Measurements from ENCODE around the gene BORCS6.
"Not testable (repeated sequence)": the region's sequence is repeated elsewhere in the genome, so short reads cannot be mapped to it uniquely, and the experiment has no call there.

The BORCS6 gene

DNA sequence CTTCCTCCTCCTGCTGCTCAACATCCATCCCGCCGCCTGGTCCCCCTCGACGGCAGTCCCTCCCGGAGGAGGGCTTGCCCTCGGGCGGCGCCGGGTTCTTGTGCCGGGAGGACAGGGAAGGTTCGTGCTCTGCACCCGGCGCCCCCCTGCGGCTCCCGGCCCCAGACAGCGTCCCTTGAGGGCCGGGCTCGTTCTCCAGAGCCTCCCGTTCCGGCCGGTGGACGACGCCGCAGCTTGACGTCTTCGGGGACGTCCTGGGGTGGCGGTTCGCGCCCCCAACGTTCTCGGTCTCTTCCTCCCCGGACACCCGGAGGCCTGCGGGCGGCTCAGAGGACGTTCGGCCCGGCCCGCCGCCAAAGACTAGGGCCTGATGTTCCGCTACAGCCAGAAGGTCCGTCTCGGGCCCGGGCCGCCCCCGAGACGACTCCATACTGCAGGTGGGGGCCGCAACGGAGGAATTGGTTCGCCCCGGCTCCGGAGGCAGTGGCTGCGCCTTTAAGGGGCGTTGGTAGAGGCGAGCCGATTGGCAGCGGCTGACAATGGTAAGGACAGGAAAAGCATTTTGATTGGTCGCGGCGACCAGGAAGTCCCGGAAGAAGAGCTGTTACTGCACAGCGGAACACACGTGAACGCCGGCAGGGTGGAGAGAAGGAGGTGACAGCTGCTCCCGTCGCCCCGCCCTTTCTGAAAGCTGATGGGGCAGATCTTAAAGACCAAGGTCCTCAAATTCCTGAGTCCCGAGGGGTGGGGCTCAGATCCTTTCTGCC, at the start of gene BORCS6:
BORCS6 (minus strand) TSS at position 470 of the 767 bp plus-strand sequence; CDS start at position 430, 40 bp downstream.
- peak; percentile 99 for DNase-seq (ENCODE audit: low read depth)

GRCh38 chr17:8237886-8238285, 47.9 kb upstream of the BORCS6 start:
- no peak for DNase-seq (ENCODE audit: low read depth)

DNA sequence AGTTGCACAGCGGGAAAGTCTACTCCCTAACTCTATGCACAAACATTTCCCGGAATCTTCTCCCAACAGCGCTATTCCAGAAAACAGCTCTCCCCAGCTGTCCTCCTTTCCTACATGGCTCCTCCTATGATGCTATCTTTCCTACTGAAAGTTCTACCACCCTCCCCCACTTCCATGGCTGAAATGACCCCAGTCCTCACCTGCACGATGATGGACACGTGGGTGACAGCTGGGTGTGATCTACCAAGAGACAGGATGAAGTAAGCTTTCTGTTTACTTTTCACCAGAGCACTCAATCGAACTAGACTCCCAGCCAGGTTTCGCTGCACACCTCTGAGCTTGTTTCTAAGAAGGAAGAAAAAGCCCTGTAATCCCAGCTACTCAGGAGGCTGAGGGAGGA, 47.2 kb upstream of the BORCS6 start:
- DNase-seq (ENCODE audit: low read depth), result no peak

GRCh38 chr17:8235676-8236075, 45.7 kb upstream of the BORCS6 start:
- no peak for DNase-seq (ENCODE audit: low read depth)

- no peak for DNase-seq (ENCODE audit: low read depth)
Measured at GRCh38 chr17:8234361-8235270, 44.6 kb upstream of the BORCS6 start.

DNA sequence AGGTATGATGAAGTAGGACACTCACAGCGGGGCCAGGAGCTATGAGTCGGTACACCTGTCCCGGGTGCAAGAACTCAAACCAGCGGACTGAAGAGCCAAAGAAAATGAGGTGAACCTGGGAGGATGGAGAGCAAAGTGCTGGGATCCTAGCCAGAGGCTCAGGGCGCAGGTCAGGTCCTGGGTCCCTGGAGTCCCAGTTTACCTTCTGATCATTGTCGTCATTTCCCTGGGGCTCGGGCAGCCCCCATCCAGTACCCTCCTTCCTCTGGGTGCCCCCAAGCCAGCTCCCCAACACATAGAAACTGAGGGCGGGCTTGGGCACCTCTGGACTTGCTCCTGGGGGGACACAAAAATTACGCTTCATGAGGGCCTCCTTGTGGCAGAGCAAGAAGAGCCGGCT, 41.7 kb upstream of the BORCS6 start:
- DNase-seq (ENCODE audit: low read depth), result no peak

DNA sequence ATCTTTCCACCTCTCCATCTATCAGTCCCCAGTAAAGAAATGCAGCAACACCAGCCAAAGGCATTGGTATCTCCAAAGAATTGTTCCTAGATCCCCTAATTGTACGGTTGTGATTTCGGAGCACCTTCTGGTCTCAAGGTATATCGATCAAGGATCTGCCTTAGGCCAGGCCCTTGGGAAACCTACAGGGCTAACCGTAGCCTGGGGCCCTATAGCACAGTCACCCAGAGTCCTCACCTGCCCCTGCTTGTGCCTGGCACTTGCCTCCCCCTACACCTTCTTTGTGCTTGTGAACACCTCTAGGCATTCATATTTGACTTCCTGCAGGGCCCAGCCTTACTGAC, 37.2 kb upstream of the BORCS6 start:
- no peak for DNase-seq (ENCODE audit: low read depth)

GRCh38 chr17:8226536-8227237, 36.7 kb upstream of the BORCS6 start:
- DNase-seq (ENCODE audit: low read depth), result peak; percentile 95

DNA sequence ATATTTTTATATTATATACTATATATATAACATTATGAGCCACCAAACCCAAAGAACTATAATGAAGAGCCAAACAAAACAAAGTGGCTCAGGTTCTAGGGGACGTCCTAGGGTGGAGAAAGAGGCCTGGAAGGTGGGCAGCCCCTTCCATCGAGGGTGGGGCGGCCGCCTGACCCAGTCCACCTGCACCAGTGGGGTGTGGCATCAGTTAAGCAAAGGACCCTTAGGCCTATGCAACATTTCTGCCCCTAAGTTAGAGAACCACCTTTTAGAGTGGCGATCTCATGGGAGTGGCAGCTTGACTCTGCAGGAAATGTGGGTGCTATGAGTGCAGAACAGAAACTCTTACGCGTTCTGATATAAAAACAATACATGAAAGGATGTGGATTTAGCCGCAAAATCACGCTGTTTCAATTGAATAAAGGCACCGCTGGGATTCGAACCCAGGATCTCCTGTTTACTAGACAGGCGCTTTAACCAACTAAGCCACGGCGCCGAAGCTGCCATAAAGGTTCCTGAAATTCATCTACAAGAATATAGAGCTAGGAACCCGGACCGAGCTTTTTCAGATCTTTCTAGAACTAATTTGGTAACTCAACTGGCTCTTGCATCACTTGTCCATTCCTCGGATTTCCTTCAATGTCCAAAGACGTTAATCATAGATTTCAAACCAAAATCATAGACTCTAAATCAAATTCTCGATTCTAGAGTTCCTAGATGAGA, 36.0 kb upstream of the BORCS6 start:
- peak; percentile 87 for DNase-seq (ENCODE audit: low read depth)

DNA sequence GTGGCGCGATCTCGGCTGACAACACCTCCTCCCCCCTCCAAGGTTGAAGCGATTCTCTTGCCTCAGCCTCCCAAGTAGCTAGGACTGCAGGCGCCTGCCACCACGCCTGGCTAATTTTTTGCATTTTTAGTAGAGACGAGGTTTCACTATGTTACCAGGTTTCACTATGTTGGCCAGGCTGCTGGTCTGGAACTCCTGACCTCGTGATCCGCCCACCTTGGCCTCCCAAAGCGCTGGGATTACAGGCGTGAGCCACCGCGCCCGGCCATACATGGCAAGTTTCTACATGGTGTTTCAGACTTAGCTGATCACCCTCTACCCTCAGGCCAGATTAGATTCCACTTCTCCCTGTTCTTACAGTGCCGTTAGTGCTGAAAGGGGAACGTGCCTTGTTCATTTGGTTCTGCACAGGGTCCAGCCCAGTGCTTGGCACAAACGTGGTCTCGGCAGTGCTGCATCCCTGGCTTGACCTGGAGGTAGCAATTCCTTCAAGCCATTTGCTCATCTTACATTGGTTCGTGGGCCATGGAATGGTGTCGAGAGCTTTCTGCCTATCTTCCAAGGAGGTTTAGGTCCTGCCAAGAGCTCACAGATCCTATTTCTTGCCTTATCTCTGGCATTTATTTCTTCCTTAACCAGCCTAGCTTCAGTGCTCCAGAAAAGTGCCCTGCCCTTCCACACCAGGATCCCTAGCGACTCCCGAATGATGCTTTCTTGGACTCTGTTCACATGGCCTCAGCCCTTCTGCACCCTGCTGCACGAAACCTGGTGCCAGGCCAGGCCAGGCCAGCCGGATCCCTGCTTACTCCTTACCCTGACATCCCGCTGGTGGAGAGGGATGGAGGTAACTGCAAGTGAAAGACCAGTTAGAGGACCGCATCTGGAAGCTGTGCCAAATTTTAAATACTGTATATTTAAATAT, 35.2 kb upstream of the BORCS6 start:
- DNase-seq (ENCODE audit: low read depth), result no peak

DNA sequence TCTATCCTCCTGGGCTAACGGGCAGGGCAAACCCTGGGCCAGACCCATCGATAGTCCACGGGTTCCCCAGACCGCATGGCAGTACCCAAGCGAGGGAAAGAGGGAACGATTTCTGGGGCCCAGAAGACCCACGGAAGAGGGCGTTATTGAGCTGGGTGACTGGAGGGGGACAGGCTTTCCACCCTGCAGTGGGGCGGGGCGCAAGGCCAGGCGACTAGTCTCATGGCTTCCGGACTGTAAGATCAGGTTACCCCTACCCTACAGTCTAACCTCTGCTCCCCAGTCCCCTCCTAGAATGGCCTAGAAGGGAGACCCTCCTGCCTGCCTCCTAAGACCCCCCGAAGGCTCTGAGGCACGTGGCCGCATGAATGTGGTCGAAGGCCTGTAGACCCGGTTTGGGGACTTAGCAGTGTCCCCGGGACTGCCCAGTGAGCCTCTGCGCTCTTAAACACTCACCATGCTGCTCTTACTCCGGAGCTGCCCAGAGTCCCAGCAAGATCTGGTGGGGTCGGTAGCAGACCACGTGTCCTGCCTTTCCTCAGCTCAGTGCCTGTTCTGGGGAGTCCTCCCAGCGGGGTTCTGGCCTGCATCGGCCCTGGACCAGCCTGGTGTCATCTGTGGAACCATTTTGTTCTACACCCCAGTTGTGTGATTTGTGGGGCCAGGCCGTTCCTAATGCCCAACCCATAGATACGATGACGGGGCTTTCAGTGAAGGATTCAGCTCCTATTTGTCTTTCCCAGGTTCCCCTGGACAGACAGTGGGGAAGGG, 33.6 kb upstream of the BORCS6 start:
- peak; percentile 67 for DNase-seq (ENCODE audit: low read depth)

GRCh38 chr17:8222630-8223355, 32.8 kb upstream of the BORCS6 start:
- DNase-seq (ENCODE audit: low read depth), result peak; percentile 97

GRCh38 chr17:8222380-8222629, 32.3 kb upstream of the BORCS6 start:
- no peak for DNase-seq (ENCODE audit: low read depth)

DNA sequence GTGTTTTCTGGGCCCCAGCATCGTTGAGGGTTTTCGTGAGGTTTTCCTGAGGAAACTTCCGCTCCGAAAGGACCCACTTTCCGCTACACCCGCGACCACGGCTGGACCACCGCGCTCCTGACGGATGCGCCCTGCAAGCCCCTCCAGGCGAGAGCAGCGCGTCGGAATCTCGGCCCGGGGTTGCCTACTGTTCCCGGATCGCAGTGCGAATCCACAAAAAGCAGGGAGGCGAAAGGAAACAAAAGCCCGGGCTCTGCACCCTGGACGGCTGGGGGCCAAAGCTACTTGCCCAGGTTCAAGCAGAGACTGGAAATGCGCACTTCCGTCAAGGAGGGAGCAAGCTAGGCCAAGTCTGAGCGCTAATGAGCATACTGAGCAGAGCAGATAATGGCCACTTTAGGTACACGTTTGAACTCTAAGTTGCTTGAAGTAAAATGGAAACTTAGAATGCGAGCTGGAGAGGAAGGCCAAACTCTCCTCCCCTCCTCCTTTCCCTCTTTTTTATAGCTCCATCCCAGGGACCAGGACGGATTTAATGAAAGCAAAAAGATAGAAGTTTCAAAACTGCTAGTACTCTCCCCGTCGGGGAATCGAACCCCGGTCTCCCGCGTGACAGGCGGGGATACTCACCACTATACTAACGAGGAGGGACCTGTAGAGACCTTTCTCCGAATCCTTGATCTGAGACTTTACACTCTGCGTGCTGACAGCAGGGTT, 31.8 kb upstream of the BORCS6 start:
- DNase-seq (ENCODE audit: low read depth), result peak; percentile 93

DNA sequence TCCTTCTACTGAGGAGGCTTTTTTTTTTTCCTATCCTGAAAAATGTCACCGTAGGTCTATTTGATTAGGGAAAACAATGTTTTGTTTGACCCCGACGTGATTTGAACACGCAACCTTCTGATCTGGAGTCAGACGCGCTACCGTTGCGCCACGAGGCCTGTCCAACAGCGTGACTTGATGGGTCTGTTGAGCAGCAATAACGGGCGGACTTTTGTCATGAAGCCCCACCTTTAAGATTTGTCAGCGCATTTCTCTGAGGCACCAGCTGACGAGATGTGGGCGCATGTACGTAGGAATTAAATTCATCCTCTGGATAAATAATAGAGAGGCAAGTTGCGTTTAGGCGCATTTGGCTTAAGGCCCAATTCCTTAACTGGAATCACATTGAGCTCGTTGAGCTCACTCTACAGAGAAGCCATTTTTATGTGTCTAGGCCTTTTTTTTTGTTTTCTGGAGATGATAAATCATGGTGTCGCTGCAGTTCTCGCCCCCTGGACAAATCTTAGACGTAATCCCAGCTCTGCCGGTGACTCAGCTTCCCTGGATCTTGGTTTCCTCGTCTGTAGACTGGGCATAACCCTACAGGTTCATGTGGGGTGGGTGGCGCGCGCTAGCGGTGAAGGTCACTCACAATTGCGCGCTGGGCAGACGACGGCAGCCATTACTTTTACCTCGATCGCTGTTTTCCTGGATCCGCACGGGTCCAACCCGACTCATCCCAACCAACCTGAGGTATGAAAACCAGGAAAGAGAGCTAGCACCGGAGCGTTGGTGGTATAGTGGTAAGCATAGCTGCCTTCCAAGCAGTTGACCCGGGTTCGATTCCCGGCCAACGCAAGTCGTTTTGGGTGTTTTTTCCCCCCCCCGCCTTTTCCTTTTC, 31.0 kb upstream of the BORCS6 start:
- DNase-seq (ENCODE audit: low read depth), result peak; percentile 94

DNA sequence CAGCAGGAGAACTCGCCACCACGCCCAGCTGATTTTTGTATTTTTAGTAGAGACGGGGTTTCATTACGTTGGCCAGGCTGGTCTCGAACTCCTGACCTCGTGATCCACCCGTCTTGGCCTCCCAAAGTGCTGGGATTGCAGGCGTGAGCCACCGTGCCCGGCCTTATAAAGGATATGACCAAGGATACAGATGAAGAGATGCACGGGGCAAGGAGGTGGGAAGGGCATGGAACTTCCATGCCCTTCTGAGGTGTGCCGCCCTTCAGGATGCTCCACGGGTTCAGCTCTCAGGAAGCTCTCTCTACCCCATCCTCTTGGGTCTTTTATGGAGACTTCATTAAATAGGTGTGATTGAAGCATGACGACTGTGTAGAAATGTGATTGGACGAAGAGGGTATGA, 24.0 kb upstream of the BORCS6 start:
- not testable (repeated sequence) for DNase-seq (ENCODE audit: low read depth)

DNA sequence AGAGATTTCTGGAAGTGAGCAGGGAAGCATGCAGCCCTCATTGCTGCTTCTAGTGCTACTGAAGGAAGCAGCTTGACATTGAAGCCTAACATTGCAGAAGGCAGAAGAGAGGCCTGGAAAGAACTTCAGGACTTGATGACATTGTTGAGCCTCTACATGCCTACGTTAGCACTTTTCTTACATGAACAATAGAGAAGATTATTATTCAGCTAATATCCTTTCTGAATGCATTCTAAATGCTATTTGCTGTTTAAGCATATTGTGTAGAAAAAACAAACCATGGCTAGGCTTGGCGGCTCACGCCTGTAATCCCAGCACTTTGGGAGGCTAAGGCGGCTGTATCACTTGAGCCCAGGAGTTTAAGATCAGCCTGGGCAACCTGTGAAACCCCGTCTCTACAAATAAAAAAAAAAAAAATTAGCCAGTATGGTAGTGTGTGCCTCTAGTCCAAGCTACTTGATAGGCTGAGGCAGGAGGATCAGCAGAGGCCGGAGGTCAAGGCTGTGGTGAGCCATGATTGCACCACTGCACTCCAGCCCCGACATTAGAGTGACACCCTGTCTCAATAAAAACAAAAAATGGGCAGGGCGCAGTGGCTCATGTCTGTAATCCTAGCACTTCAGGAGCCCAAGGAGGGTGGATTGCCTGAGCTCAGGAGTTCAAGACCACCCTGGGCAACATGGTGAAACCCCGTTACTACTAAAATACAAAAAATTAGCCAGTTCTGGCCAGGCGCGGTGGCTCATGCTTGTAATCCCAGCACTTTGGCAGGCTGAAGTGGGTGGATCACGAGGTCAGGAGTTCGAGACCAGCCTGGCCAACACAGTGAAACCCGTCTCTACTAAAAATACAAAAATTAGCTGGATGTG, 22.6 kb upstream of the BORCS6 start:
- peak; percentile 44 for DNase-seq (ENCODE audit: low read depth)

Data from EH (cell line).